Epithelial cell of proximal tubule (primary cell): ENCODE measurements around the gene RORC. TPM values are rescaled to one million over a fixed set of nuclear protein-coding genes. Genes with fewer than 3 reads are reported as not detected.

ENCODE experiments used
- DNase-seq: peaks from one replicate; pipeline ENCODE4 v3.0.0-alpha.2; 2011; ENCODE audit warnings: low read depth
- H3K4me3 ChIP-seq: 2 replicates; pipeline ENCODE4 v1.5.1; 2011; ENCODE audit warnings: low read depth, mild to moderate bottlenecking, low read length
- total RNA-seq: library from RNA; depleted of rRNA; stranded (reverse); fragments of >200 nt; gene quantifications from 2 replicates; pipeline ENCODE4 v1.2.3, GENCODE V29; 2015
- TF ChIP-seq, protein P1 (sequence below): conservative IDR thresholded peaks from 2 replicates; pipeline ENCODE4 v1.5.1; 2012; ENCODE audit warnings: low read depth, mild to moderate bottlenecking, low read length

The RORC gene
- total RNA-seq, 1 donor from 2014 or later, result not detected

DNA sequence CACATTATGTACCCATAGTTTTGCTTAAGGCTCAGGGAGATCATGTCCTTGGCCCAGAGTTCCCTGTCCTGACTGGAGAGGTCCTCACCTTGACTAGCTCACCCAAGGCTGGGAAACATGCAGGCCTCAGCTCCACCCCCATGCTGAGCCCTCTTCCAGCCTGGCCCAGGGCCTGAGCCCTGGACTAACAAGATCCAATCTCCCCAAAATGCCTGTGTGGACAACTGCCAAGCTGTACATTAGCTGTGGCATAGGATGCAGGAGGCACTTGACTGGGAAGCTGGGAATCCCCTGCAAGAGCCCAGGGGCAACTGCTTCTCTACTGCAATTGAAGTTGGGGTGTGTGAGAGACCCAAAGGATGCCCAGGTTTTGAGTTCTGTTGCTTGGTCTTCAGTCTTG, 28.4 kb downstream of the RORC start:
- DNase-seq, result no peak

DNA sequence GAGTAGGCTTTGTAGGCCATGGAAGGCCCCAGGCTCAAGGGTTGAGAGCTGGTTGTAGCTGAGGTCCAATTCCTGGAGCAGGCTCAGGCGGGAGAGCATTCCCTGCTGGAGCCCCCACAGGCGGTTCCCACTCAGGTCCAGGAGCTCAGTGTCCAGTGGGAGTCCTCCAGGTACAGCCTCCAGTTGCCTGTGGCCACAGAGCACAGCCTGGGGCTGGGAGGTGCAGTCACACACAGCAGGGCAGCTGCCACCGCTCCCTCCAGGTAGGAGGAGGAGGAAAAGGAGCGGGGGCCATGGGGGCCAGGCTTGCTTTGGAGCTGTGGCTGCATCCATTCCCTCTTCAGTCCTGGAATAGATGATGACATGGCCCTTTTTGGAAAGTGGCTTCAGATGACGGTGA, 29.2 kb downstream of the RORC start:
- no peak for DNase-seq
- H3K4me3 ChIP-seq, result no peak overlapping the region
- TF ChIP-seq, protein P1, sequence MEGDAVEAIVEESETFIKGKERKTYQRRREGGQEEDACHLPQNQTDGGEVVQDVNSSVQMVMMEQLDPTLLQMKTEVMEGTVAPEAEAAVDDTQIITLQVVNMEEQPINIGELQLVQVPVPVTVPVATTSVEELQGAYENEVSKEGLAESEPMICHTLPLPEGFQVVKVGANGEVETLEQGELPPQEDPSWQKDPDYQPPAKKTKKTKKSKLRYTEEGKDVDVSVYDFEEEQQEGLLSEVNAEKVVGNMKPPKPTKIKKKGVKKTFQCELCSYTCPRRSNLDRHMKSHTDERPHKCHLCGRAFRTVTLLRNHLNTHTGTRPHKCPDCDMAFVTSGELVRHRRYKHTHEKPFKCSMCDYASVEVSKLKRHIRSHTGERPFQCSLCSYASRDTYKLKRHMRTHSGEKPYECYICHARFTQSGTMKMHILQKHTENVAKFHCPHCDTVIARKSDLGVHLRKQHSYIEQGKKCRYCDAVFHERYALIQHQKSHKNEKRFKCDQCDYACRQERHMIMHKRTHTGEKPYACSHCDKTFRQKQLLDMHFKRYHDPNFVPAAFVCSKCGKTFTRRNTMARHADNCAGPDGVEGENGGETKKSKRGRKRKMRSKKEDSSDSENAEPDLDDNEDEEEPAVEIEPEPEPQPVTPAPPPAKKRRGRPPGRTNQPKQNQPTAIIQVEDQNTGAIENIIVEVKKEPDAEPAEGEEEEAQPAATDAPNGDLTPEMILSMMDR, result no peak

More for the DNA sequence above, 28.4 kb downstream of the RORC start:
- TF ChIP-seq, protein P1, result no peak
- no peak overlapping the region for H3K4me3 ChIP-seq

DNA sequence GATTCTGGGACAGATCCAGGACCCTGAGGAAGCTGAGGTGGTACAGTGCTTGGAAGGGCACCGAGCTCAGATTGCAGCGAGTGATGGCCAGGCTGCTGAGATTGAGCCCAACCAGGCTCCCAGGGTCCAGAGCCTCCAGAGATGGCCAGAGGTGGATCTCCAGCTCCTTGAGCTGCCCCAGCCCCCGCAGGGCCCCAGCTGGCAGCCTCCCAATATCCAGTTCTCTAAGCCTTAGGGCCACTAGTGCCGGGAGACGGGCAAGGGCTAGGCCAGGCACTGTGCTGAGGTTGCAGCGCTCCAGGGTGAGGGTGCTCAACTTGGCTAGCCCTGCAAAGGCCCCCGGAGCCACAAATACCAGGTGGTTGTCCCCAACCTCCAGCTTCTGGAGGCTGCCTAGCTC, 29.8 kb downstream of the RORC start:
- TF ChIP-seq, protein P1, result no peak
- no peak for DNase-seq
- H3K4me3 ChIP-seq, result no peak overlapping the region

DNA sequence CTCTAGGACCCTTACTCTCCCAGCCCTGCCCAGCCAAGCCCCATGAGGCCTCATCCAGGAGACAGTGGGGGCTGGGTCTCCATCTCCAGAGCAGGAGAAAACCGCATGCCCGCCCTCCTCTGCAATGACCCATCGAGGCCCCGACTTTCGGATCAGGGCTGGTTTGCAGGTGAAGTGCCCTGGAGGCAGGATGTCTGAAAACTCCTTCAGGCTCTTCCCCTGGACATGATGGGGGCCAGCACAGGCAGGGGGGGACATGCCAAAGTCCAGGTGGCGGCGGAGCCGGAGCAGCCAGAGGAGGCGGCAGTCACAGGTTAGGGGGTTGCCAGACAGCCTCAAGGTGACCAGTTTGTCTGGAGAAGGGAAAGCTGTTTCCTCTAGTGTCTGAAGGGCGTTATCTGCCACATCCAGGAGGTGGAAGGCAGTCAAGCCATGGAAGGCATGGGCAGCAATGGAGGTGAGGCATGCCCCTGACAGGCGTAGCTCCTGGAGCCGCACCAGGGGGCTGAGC, 30.2 kb downstream of the RORC start:
- H3K4me3 ChIP-seq, result no peak overlapping the region
- TF ChIP-seq, protein P1, result no peak
- no peak for DNase-seq

DNA sequence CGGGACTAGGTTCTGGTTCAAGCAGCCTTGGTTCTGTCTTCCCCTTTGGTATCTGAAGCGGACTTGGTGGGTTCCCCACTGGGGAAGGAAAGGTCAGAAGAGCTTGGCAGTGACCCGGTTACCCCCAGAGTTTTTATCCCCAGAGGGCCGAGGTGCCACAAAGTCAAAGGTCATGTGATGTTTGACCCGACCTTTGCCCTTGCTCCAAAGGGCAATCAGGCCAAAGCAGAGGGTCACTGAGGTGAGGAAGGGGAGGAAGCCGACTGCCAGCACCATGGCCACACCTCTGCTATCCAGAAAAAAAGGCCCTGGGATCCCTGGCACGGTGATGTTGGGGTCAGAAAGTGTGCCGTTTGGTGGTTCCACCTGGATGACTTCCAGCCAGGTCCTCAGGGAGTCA, 30.8 kb downstream of the RORC start:
- TF ChIP-seq, protein P1, result no peak
- no peak overlapping the region for H3K4me3 ChIP-seq
- DNase-seq, result no peak

DNA sequence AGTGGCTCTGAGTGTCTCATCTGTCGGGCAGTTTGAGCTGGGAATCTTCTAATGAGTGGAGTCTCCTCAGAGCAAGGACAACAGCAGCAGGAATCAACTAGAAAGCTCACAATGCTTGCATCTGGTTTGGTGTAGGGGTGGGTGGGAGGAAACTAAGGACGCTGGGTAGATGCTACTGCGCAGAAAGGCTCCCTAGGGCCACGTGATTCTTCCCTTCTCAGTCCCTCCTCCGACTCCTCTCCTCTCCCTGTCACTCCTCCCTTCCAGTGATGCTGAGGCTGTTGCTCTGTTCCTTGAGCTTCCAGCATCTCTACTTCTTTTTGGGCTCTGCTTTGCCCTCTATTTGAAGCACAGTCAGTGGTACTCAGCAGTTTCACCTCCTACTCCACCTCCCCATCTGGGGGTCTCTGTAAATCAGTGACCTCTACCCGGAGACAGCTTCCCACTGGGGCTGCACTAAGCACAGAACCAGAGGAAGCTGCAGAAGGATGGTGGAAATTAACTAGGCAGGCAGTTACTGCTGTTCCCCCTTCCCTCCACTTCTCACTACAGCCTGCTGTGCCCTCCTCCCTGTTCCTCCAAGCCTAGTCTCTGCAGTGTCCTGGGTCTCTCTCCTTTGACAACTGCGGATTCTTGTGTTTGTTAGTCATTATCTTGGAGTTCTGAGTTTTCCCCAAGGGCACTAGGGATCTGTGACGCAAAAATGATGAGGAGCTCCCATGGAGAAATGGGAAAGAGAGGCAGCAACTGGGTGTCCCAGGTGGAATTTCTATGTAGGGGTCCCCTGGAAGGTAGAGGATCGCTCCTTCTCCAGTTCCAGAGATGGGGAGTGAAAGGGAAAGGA, 32.2 kb downstream of the RORC start:
- TF ChIP-seq, protein P1, result no peak
- no peak overlapping the region for H3K4me3 ChIP-seq
- DNase-seq, result no peak

DNA sequence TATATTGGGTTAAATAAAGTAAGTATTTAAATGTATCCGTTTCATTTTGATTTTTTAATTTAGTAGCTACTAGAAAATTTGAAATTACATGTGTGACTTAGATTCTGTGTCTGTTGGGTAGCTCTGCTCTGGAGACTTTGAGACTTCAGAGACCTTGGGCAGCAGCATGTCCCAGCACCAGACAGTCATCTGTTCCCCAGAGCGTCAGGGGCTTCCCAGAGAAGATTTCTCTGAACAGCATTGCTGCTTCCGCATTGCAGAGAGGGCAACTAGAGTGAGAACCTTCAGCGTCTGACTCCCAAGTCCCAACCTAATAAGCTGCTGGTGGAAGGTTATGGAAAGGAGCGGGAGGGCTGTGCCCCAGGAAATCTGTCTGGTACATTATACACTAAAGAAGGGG, 33.0 kb downstream of the RORC start:
- no peak for DNase-seq
- H3K4me3 ChIP-seq, result no peak overlapping the region
- TF ChIP-seq, protein P1, result no peak
